GM19395 (cell line): ENCODE results near the gene ARL5C.

Experiments
- ATAC-seq: cut with Tn5 transposase; IDR thresholded peaks from one replicate; pipeline ENCODE4 v1.9.1; 2021; ENCODE audit warnings: mild to moderate bottlenecking, moderate library complexity; ENCODE audit not compliant: unreplicated experiment

Gene ARL5C

DNA sequence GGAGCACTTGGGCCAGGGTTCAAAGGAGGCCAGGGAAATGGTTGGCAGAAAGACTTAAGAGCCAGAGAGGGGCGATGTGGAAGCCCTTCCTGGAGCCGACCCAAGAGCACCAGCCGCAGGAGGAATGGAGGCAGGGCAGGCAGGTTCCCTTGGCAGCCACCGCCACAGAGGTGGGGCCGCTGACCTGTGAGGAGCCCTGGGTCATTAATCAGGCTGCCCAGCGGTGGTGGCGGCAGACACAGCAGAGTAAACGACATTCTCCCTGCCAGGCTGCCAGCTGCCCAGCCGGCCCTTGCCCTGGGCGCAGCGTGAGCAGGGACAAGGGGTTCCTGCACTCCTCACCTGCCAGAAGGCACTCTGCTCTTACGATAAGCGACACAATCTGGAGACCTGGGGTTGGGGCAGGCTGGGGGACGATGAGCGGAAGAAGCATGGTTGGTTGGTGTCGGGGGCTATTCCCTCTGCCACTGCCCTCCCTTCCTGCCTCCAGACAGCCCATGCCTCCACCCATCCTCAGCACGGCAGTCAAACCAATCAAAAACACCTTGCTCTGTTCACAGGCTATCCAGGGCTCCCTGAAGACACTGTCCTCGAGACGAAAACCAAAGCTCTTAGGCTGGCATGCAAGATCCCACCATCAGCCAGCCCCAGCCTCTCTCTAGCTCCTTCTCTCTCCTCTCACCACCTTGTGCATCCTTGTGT is 55.4 kb downstream of the ARL5C start:
- no peak for ATAC-seq

GRCh38 chr17:39108461-39109375 is 57.2 kb downstream of the ARL5C start:
- no peak for ATAC-seq

DNA sequence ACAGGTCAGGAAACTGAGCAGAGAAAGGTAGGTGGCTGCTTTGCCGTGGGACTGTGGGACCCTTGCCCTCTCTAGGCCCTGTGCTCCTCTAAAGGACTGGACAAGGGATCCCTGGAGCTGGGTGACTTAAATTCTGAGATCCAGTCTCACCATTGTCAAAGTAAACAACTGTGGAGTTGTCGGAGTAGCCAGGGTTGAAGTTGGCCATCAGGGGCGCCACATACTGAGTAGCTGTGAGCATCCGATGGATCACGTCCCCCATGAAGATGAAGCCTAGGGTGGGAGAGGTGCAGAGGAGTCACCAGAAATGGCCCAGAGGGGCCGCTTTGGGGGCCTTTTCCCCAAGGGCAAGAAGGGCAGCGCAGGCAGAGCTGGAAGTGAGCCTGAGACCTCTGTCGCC is 58.0 kb downstream of the ARL5C start:
- no peak for ATAC-seq

DNA sequence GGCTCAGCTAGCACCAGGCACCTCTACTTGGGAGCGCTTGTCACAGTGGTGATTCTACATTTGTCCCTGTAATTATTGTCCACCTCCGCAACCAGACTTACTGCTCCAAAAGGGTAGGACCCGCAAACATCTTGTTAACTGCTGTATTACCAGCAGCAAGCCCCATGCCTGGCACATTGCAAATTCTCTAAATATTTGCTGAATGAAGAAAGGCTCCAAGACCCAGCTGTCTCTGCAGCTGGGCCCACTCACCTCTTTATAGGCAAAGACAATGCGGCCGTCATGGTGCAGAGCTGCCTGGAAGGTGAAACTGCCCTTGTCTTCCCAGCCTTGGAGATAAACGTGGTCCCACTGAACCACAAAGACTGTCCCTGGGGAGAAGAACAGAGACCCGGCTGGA is 58.8 kb downstream of the ARL5C start:
- no peak for ATAC-seq
